T-cell (primary cell): ENCODE results near the gene VRK2. TPM values are rescaled to one million over a fixed set of nuclear protein-coding genes. Genes with fewer than 3 reads are reported as not detected.

Source experiments
- ATAC-seq, 4 experiments: fragments of 200-7000 bp in 3 of 4; fragments of 150-1000 bp in 1 of 4; cut with Tn5 transposase; replicated peaks in 1 of 4; 1 replicate in 3 of 4; 2 replicates in 1 of 4; pipeline ENCODE4 v1.10.0; 2021; ENCODE audit warnings: moderate library complexity in 3 of 4, mild to moderate bottlenecking in 2 of 4, moderate number of reproducible peaks in 1 of 4
- CTCF ChIA-PET, 2 donors: fragments of 300-600 bp; sonication (Branson Sonifier 250); formaldehyde crosslinking; loops; one replicate each; lab custom pipeline; 2022; ENCODE audit warnings: antibody characterized with exemption in 2 of 2; lab: Charles Lee
- POLR2A ChIA-PET, 2 donors: fragments of 300-600 bp; sonication (Branson Sonifier 250); formaldehyde crosslinking; loops; one replicate each; lab custom pipeline; 2022; ENCODE audit warnings: antibody characterized with exemption in 2 of 2; lab: Charles Lee
- DNase-seq, 35 experiments: peaks; one replicate each; pipeline versions ENCODE4 v3.0.0 to v3.0.0-alpha.2; 2013 to 2023
- H3K27ac ChIP-seq: one replicate; pipeline ENCODE4 v1.5.1; 2013; ENCODE audit warnings: low read length
- H3K27me3 ChIP-seq, 2 experiments: replicated peaks in 1 of 2; 1 replicate in 1 of 2; 2 replicates in 1 of 2; pipeline versions ENCODE4 v1.6.1 to v1.7.0; 2013; ENCODE audit warnings: low read length in 1 of 2, mixed read lengths in 1 of 2; ENCODE audit not compliant: control insufficient read depth in 2 of 2, insufficient read depth in 2 of 2; ENCODE audit errors: extremely low read depth in 1 of 2
- H3K36me3 ChIP-seq, 2 donors: 1 replicate in 1 of 2; 2 replicates in 1 of 2; pipeline versions ENCODE4 v1.6.1 to v1.7.0; 2013; ENCODE audit warnings: low read length in 1 of 2; ENCODE audit not compliant: control insufficient read depth in 2 of 2, insufficient read depth in 1 of 2; ENCODE audit errors: extremely low read depth in 1 of 2
- H3K4me1 ChIP-seq, 2 experiments: 1 replicate in 1 of 2; 2 replicates in 1 of 2; pipeline versions ENCODE4 v1.6.1 to v1.7.0; 2013; ENCODE audit warnings: low read length in 2 of 2, mixed read lengths in 1 of 2; ENCODE audit not compliant: insufficient read depth in 2 of 2, control insufficient read depth in 1 of 2; ENCODE audit errors: extremely low read depth in 1 of 2
- H3K4me3 ChIP-seq, 2 donors: 1 replicate in 1 of 2; 2 replicates in 1 of 2; pipeline versions ENCODE4 v1.5.1 to v1.7.0; 2013; ENCODE audit warnings: mild to moderate bottlenecking in 2 of 2, low read length in 1 of 2, moderate library complexity in 1 of 2; ENCODE audit not compliant: control insufficient read depth in 1 of 2; ENCODE audit errors: extremely low read depth in 1 of 2
- H3K9me3 ChIP-seq: 2 replicates; pipeline ENCODE4 v1.7.0; 2013
- H3K27ac Mint-ChIP-seq, 2 donors: one replicate each; pipeline ENCODE4 v1.8.0; 2020 to 2021; ENCODE audit warnings: mild to moderate bottlenecking in 2 of 2, mixed read lengths in 2 of 2
- H3K27me3 Mint-ChIP-seq, 2 donors: one replicate each; pipeline ENCODE4 v1.8.0; 2021 to 2022; ENCODE audit warnings: mixed read lengths in 2 of 2
- H3K36me3 Mint-ChIP-seq: one replicate; pipeline ENCODE4 v1.8.0; 2021; ENCODE audit warnings: mixed read lengths
- H3K4me1 Mint-ChIP-seq, 3 donors: one replicate each; pipeline ENCODE4 v1.8.0; 2020 to 2022; ENCODE audit warnings: mixed read lengths in 3 of 3, mild to moderate bottlenecking in 1 of 3
- H3K4me3 Mint-ChIP-seq, 3 donors: one replicate each; pipeline ENCODE4 v1.8.0; 2020 to 2022; ENCODE audit warnings: mild to moderate bottlenecking in 3 of 3, mixed read lengths in 3 of 3, moderate library complexity in 3 of 3
- H3K9me3 Mint-ChIP-seq, 3 donors: one replicate each; pipeline ENCODE4 v1.8.0; 2020 to 2022; ENCODE audit warnings: mixed read lengths in 3 of 3
- WGBS: methylation state at CpG from one replicate; pipeline ENCODE4 v1.1.5; 2013; ENCODE audit warnings: missing lambda C conversion rate; ENCODE audit not compliant: insufficient coverage; 5-methylcytosine and 5-hydroxymethylcytosine counted together
- total RNA-seq, 35 experiments: library from RNA in 6 of 35; stranded (reverse) in 6 of 35; fragments of 120-200 nt in 1 of 35; gene quantifications; one replicate each; pipeline versions ENCODE4 v1.2.1 to v1.2.4 and lab custom pipeline; 2013 to 2026

The VRK2 gene
- total RNA-seq, 5 donors from 2014 or later (not counting 1 experiment from before 2014, with no cell fraction given): 13.9 to 18.8 (median 15.7) TPM

GRCh38 chr2:58131191-58132011 is 84.8 kb downstream of the VRK2 start:
- Histone ChIP-seq H3K27ac (no peak overlapping the region), H3K36me3 (peaks cover 0 to 5% of the 10 kb centered on the region in 2 donors), H3K4me1 (no peaks in the 10 kb centered on the region), H3K27me3 (no peaks in the 10 kb centered on the region), H3K4me3 (no peak overlapping the region), H3K9me3 (no peaks in the 10 kb centered on the region)
- ChIA-PET POLR2A (no interaction called here), CTCF (no interaction called here)
- H3K4me1 Mint-ChIP-seq: no peaks in the 10 kb centered on the region
- H3K9me3 Mint-ChIP-seq: no peaks in the 10 kb centered on the region
- H3K4me3 Mint-ChIP-seq: no peak overlapping the region
- H3K36me3 Mint-ChIP-seq: peaks cover 34% of the 10 kb centered on the region
- 100% methylated on average over 2 of the region's 5 CpGs for WGBS
- ATAC-seq: no peak
- DNase-seq: no peak
- no peak overlapping the region for H3K27ac Mint-ChIP-seq
- H3K27me3 Mint-ChIP-seq: no peaks in the 10 kb centered on the region

- no peaks in the 10 kb centered on the region for H3K9me3 Mint-ChIP-seq
- no peaks in the 10 kb centered on the region for H3K4me1 Mint-ChIP-seq
- H3K27me3 ChIP-seq: no peaks in the 10 kb centered on the region
- H3K4me3 Mint-ChIP-seq: no peak overlapping the region
- ATAC-seq (no peak), DNase-seq (no peak)
- H3K4me3 ChIP-seq: no peak overlapping the region
- H3K27ac ChIP-seq: no peak overlapping the region
- no peaks in the 10 kb centered on the region for H3K4me1 ChIP-seq
- no peak overlapping the region for H3K27ac Mint-ChIP-seq
- ChIA-PET CTCF (no interaction called here), POLR2A (no interaction called here)
- H3K36me3 ChIP-seq: peaks cover 0 to 5% of the 10 kb centered on the region in 2 donors
- no peaks in the 10 kb centered on the region for H3K9me3 ChIP-seq
- H3K27me3 Mint-ChIP-seq: no peaks in the 10 kb centered on the region
- peaks cover 39% of the 10 kb centered on the region for H3K36me3 Mint-ChIP-seq
Measured at GRCh38 chr2:58133395-58133794, 86.8 kb downstream of the VRK2 start.

GRCh38 chr2:58135861-58136260 is 89.3 kb downstream of the VRK2 start:
- Histone ChIP-seq H3K27ac (no peak overlapping the region), H3K27me3 (no peaks in the 10 kb centered on the region), H3K4me3 (no peak overlapping the region), H3K36me3 (peaks cover 3 to 11% of the 10 kb centered on the region in 2 donors), H3K9me3 (no peaks in the 10 kb centered on the region), H3K4me1 (no peaks in the 10 kb centered on the region)
- Mint-ChIP-seq H3K4me1 (no peaks in the 10 kb centered on the region), H3K27me3 (no peaks in the 10 kb centered on the region), H3K4me3 (no peak overlapping the region), H3K27ac (no peak overlapping the region), H3K36me3 (peaks cover 55% of the 10 kb centered on the region), H3K9me3 (no peaks in the 10 kb centered on the region)
- POLR2A ChIA-PET: no interaction called here
- ATAC-seq: no peak
- WGBS: 100% methylated on average over 1 of the region's 2 CpGs
- DNase-seq: no peak
- CTCF ChIA-PET: interaction anchor here in 1 of 2 donors (0.6 kb wide), 1 partner anchor 66 kb away, joined by 8 read pairs; no protein-coding TSS in a partner anchor

DNA sequence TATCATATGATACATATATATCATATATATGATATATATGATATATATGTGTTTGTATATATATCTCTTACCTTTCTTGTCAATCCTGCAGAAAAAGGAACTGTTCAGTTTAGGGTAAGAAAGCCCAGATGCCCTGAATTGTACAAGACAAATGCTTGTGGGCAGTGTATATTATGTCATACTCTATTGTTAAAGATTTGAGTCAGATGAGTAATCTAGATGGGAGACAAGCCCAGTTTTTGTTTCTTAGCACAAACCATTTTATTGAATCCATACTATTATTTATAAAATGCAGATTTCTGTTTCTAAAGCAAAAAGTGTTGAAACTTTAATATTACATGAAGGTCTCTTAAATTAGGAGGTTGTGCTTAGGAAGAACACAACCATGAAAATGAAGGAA is 90.6 kb downstream of the VRK2 start:
- Histone ChIP-seq H3K27ac (no peak overlapping the region), H3K36me3 (peaks cover 3 to 8% of the 10 kb centered on the region in 2 donors), H3K4me1 (no peaks in the 10 kb centered on the region), H3K9me3 (no peaks in the 10 kb centered on the region), H3K27me3 (no peaks in the 10 kb centered on the region), H3K4me3 (no peak overlapping the region)
- no peaks in the 10 kb centered on the region for H3K4me1 Mint-ChIP-seq
- no peaks in the 10 kb centered on the region for H3K27me3 Mint-ChIP-seq
- H3K4me3 Mint-ChIP-seq: no peak overlapping the region
- ChIA-PET POLR2A (no interaction called here), CTCF (no interaction called here)
- ATAC-seq (no peak), DNase-seq (no peak)
- H3K9me3 Mint-ChIP-seq: no peaks in the 10 kb centered on the region
- no peak overlapping the region for H3K27ac Mint-ChIP-seq
- peaks cover 54% of the 10 kb centered on the region for H3K36me3 Mint-ChIP-seq

DNA sequence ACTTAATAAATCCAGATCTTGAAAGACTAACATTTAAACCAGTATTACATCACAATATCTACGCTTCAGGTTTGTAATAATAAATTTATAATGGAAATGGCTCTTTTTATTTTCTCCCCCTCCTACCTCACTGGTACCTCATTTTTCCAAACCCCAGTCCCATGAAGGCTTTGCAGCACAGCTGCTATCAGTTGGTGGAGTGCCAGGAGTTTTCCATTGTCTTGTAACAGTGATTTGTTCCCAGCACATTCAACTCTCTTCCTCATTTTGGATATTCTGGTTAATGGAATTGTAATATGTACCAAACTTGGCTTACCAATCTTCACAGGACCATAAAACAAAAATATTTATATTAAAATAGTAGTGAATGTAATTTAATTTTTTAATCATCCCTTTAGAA is 91.2 kb downstream of the VRK2 start:
- POLR2A ChIA-PET: no interaction called here
- no peaks in the 10 kb centered on the region for H3K27me3 ChIP-seq
- H3K36me3 Mint-ChIP-seq: peaks cover 53% of the 10 kb centered on the region
- H3K4me3 ChIP-seq: no peak overlapping the region
- no peaks in the 10 kb centered on the region for H3K9me3 Mint-ChIP-seq
- H3K9me3 ChIP-seq: no peaks in the 10 kb centered on the region
- CTCF ChIA-PET: no interaction called here
- no peak overlapping the region for H3K27ac ChIP-seq
- no peak for ATAC-seq
- no peaks in the 10 kb centered on the region for H3K4me1 Mint-ChIP-seq
- DNase-seq: no peak
- H3K36me3 ChIP-seq: peaks cover 3 to 8% of the 10 kb centered on the region in 2 donors
- H3K27me3 Mint-ChIP-seq: no peaks in the 10 kb centered on the region
- no peak overlapping the region for H3K27ac Mint-ChIP-seq
- WGBS: no CpG with 5 or more reads among the region's 1 CpG
- H3K4me1 ChIP-seq: no peaks in the 10 kb centered on the region
- no peak overlapping the region for H3K4me3 Mint-ChIP-seq

DNA sequence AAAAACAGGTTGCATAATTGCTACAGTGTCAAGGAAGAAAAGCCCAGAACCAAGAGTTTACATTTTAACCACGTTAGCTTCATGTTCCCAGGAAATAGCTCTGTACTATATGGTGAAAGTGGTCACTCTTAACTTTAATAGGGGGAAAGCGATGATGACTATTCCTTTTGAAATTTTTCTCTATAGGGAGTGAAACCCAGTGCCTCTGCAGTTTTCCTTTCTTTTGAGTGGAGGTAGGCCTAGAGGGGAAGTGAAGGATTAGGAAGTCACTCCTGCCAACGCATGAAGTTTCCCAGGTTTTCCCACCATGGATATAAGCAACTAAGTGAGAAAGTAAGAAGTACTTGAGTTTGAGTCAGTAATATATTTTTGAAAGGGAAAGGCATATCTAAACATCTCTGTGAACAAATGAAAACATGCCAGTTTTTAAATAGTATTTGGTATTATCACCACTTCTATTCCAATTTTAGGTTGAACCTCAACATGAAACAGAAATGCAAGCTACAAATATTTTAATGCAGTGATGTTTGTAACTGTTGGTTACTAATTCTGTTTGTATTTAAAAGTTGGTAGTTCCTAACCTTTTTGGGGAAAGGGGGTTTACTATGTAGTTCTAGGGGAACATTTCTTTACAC is 91.9 kb downstream of the VRK2 start:
- Mint-ChIP-seq H3K9me3 (no peaks in the 10 kb centered on the region), H3K4me3 (no peak overlapping the region), H3K36me3 (peaks cover 51% of the 10 kb centered on the region), H3K4me1 (no peaks in the 10 kb centered on the region), H3K27ac (no peak overlapping the region), H3K27me3 (no peaks in the 10 kb centered on the region)
- H3K27ac ChIP-seq: no peak overlapping the region
- ATAC-seq (no peak), DNase-seq (no peak)
- no peaks in the 10 kb centered on the region for H3K4me1 ChIP-seq
- no peaks in the 10 kb centered on the region for H3K9me3 ChIP-seq
- ChIA-PET POLR2A (no interaction called here), CTCF (no interaction called here)
- peaks cover 3 to 8% of the 10 kb centered on the region in 2 donors for H3K36me3 ChIP-seq
- WGBS: 100% methylated on average over 1 of the region's 3 CpGs
- H3K27me3 ChIP-seq: no peaks in the 10 kb centered on the region
- no peak overlapping the region for H3K4me3 ChIP-seq
